Measurements from ENCODE around the gene ANO1.
"Not testable (repeated sequence)": the region's sequence is repeated elsewhere in the genome, so short reads cannot be mapped to it uniquely, and the experiment has no call there.

ANO1 gene

GRCh38 chr11:70078095-70078780 lies at the start of gene ANO1:
ANO1 (plus strand) TSS chr11:70078317; CDS start chr11:70078607, 290 bp downstream.
- no peak for DNase-seq

GRCh38 chr11:70029115-70029860 lies 48.8 kb upstream of the ANO1 start:
- no peak for DNase-seq

- DNase-seq: no peak
Observed at GRCh38 chr11:70029861-70030380, 48.2 kb upstream of the ANO1 start.

DNA sequence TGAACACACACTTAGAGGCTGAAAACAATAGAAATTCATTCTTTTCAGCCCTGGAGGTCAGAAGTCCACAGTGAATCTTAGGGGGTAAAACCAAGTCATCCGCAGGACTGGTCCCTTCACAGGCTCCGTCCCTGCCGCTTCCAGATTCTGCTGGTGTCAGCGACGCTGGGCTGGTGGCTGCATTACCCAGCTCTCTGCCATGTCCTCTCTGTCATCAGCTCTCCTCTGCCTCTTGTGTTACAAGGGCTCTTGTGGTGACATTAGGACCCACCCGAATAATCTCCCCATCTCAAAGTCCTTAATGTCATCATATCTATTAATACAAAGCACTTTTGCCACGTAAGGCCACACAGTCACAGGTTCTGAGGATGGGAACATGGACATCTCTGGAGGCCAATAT lies 47.7 kb upstream of the ANO1 start:
- DNase-seq: no peak

DNA sequence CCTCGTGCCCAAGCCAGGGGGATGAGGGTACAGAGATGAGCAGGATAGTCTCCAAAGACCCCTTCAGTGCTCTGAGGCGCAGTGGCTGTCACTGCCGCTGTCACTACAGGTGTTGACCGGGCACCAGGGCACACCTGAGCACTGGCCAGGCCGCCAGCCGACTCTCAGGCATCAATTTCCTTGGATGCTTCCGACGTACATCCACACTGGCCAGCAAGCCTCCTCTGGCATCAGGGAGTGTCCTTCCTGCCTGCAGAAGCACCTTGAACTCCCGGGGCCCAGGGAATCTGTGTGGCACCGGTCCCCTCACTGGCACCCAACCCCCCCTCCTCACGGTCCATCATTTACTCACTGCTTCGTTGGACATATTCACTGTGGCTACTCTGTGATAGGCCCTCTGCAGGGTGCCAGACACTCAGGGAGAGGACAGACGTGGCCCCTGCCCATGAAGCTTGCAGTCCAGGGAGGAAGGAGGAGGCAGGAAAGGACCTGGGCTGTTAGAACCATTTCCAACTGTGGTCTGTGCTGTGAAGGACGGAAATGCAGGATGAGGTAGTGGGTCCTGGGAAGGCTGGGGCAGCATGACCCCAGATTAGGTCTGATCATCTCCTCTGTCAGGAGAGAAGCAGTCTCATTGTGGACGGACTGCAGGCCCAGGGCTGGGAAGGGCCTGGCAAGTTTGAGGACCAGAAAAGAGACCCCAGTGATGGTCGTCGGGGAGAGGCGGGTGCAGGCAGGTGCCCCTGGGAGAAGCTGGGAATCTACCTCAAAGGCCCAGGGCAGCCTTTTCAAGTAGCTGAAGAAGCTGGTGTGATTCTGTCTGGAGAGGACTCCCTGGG lies 46.3 kb upstream of the ANO1 start:
- DNase-seq: no peak

DNA sequence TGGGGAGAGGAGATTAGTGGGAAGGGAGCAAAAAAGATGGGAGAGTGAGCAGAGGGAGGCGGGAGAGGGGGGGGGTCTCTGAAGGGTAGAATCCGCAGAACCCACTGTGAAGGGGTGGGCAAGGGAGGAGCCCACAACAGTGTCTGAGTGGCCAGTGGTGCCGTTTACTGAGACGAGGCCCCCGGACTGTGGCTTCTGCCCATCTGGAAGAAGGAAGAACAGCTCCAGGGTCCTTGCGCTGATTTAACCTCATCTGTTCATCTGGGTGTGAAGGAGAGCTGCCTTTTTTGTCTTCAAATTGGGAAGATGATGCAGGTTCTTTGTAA lies 45.7 kb upstream of the ANO1 start:
- DNase-seq: no peak

DNA sequence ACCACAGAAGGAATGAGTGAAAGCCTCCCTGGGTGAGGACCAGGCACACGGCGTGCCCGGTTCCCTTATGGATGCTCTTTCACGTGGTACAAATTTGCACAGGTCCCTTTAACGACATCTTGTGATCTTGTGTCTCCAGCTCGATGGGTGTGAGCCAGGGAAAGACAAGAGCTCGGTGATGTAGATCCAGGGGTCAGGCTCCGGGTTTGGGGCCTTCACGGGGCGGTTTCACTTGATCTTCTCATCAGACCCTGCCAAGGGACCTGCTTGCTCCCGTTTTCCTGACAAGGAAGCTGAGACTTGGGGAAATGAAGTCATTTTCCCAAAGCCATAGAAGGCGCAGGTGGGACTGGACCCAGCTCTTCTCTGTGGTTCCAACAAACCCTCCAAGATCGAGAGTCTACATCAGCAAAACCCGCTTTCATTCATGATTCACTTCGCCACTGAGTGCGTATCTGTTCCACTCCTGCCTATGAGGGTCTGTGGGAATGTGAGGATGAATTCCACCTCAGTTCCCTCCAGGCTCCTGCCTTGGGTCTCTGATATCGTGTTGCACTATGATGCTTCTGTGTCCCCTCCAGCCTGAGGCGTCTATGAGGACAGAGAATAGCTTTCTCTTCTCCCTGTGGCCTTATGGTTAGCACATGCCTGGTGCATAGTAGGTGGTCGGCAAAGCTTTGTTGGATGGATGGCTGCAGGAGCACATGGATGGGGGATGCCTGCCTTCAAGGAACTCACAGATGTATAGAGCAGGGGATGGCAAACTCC lies 45.0 kb upstream of the ANO1 start:
- no peak for DNase-seq

- no peak for DNase-seq
Observed at GRCh38 chr11:70033711-70034070, 44.4 kb upstream of the ANO1 start.

DNA sequence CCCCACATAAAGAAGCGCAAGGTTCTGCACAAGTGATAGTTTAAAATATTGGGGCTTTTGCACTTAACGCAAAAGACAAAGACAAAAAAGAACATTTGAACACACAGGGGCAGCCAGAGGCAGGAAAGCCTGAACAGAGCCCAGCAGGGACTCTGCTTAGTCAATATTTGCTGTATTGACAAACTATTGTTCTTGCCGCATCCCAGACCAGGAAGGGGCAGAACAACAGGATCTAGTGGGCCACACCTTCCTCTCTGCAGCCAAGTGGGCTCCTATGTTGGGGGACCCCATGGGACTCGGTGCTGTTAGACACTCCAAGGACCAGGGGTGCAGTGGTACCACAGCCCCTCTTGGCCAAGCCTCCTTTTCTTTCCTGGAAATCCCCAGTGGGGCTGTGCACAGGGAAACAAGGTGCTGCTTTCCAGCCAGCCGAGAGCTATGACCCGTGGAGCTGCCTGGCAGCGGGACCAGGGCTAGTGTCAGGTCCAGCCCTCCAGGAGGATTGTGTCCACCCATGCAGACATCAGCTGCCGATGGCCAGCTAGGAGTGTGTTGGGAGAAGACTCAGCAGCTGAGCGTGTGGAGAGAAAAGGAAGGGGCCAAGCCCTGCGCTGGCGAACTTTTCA lies 43.3 kb upstream of the ANO1 start:
- DNase-seq: no peak

DNA sequence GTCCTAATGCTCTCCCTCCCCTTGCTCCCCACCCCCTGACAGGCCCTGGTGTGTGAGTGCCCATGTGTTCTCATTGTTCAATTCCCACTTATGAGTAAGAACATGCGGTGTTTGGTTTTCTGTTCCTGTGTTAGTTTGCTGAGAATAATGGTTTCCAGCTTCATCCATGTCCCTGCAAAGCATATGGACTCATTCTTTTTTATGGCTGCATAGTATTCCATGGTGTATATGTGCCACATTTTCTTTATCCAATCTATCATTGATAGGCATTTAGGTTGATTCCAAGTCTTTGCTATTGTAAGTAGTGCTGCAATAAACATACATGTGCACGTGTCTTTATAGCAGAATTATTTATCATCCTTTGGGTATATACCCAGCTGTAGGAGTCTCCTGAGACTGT lies 42.5 kb upstream of the ANO1 start:
- not testable (repeated sequence) for DNase-seq

DNA sequence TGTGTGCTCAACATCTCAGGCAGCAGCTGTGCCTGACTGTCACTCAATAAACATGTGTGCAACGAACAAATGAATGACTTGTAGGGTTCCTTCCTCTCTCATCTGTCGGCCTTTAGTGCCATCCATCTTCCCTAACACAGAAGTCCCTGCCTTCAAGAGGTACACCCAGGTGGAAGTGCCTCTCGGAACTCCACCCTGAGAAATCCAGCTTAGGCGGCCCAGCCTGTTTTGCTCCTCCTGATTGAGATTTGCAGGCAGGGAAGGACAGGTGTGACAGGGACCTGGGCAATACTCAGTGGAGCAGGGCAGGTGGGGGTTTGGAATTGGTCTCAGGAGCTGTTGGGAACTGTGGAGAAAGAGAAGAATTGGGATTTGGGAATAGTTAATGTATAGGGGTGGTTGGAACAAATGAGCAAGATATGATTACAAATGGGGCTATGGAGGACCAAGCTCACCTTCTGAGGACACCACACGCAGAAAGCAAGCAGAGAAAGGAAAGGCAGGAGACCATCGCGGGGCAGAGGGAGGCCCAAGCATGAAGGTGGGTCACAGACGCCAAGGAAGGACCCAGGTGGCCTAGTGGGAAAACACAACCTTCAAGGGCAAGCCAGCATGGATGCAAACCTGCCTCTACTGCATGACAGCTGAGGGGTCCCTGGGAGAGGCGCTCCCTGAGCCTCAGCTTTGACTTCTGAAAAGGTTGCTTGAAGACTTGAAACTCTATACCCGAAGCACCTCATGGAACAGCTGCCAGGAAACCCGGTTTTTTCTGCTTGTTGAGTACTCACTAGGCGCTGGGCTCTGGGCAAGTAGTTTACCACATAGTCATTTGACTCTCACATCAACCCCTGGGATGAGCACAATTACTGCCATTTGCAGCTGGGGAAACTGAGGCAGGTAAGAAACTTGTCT lies 40.9 kb upstream of the ANO1 start:
- no peak for DNase-seq

DNA sequence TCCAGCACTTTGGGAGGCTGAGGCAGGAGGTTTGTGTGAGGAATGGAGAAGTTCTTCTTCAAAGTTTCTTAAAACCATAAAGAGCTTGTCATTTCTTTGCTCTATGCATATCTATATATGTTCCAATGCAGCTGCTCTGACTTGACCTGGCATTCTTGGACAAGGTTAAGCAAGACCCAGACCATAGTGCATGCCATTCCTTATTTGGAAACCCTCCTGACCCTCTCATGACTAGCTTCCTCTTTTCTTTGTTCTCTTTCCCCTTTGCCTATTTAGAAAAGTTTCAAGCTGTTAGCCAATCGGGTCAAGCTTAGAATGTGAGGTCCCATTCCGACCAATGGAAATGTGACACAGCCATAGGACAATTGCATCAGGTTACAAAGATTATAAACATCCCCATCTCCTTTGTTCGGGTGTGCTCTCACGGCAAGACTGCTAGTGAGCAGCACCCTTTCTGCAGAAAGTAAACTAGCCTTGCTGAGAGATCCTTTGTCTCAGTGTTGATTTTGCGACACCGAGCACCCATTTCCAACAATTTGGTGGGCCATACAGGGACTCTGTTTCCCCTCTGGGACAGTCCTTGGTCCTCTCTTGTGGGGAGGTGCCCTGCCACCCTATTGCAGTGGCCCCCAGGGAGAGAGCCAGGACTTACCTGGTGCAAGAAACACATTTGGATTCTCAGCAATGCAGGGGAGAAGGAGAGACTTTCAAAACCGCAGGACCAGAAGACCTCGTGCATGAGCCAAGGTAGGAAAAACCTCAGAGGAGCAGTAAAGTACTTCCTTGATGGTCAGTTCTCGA lies 39.9 kb upstream of the ANO1 start:
- no peak for DNase-seq

GRCh38 chr11:70040452-70040851 lies 37.7 kb upstream of the ANO1 start:
- no peak for DNase-seq

DNA sequence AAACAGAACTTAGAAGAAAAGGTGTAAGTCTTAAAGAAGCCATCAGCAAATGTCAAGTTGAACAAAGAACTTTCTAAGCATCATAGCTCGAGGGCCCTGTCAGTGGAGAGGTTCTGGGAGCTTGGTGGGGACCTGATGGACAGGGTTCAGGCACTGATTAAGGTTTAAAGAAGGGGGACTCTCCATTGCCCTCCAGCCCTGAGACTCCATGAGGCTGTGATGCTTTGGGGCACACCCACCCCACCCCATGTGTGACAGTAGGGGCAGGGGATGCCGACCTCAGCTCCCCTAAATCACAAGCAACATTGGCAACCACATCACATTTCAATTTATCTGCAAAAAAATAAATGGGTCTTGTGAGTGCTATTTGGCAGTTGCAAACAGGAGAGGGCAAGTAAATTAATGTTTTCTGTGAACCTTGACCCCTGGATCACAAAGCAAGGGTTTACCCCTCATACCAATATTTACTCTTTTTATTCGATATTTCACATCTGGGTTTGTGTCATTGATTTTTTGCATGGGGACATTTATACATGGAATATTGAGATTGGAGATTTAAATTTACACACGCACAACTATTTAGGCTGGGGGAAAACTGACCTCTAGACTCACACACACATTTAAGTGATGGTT lies 37.1 kb upstream of the ANO1 start:
- no peak for DNase-seq

GRCh38 chr11:70043482-70043881 lies 34.6 kb upstream of the ANO1 start:
- no peak for DNase-seq

DNA sequence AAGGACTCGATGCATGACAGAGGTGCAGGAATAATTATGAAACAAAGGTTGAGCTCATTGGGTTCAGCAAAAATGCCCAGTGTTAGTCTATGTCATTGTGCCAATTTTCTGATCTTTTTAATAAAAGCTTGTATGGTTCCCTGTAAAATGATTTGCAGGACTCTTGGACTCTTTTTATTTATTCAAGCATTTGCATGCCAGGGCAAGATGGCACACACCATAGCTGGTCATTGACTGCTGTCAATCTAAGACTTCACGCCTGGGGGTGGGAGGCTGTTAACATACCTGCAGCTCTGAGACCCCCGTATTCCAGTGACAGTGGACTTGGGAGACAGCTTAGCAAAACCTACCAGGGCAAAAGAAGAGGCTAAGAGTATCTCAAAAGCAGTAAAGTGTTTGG lies 32.0 kb upstream of the ANO1 start:
- DNase-seq: no peak

GRCh38 chr11:70048279-70049024 lies 29.7 kb upstream of the ANO1 start:
- DNase-seq: no peak

GRCh38 chr11:70049045-70049444 lies 29.1 kb upstream of the ANO1 start:
- DNase-seq: no peak

DNA sequence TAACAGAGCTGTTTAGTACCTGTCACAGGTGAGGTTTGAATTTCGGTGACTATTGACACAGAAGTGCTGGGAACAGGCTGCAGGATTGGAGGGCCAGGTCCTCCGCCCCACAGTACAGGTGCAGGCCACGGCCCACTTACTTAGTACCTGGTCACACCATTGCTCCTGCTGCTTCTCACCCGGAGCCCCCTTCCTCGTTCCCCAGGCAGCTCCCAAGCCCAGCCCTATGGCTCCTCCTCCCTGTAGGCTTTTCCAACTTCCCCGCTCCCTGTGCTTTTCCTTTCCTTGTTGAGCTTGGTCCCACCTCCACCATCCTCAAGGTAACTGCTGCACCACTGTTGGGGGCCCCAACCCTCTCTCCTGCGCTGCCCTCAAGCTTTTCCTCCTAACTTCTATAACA lies 27.9 kb upstream of the ANO1 start:
- DNase-seq: no peak

All from activated CD4-positive, alpha-beta T cell treated with anti-CD3 and anti-CD28 coated beads for 1 hour (primary cell).